K562 (cell line): ENCODE measurements around the gene POU2F1. TPM values are rescaled to one million over a fixed set of nuclear protein-coding genes. Genes with fewer than 3 reads are reported as not detected.

Experiments
- CHD1 ChIP-seq: fragments of 200-600 bp; sonication (generic); IDR thresholded peaks from one replicate; pipeline ENCODE4 v1.6.1; 2012; ENCODE audit warnings: mild to moderate bottlenecking, moderate library complexity, low read length, inconsistent platforms
- CREM ChIP-seq: IDR thresholded peaks from 2 replicates; pipeline ENCODE4 v1.6.1; 2014; ENCODE audit warnings: antibody characterized with exemption, low read depth
- E2F3 ChIP-seq: fragments of 250-450 bp; sonication (Bioruptor Pico); IDR thresholded peaks from 2 replicates; pipeline ENCODE4 v1.4.0; 2020; ENCODE audit warnings: mild to moderate bottlenecking
- POLR2AphosphoS2 ChIP-seq: IDR thresholded peaks from 2 replicates; pipeline ENCODE4 v1.6.1; 2012; ENCODE audit warnings: low read length, improper control_type of control experiment
- SNRNP70 ChIP-seq: fragments of 200-400 bp; formaldehyde crosslinking; optimal IDR thresholded peaks from 2 replicates; pipeline ENCODE3; 2017; ENCODE audit warnings: low read depth, low read length
- TEAD1 ChIP-seq, 2 experiments: fragments of 450-650 bp in 1 of 2; sonication (generic) in 1 of 2; formaldehyde crosslinking; IDR thresholded peaks; 2 replicates each; pipeline versions ENCODE4 v1.4.0 to v1.8.0; 2020 to 2022; ENCODE audit warnings: mild to moderate bottlenecking in 2 of 2, missing genetic modification reagents in 1 of 2
- ZNF239 ChIP-seq: fragments of 250-450 bp; sonication (Bioruptor Pico); IDR thresholded peaks from 2 replicates; pipeline ENCODE4 v1.4.0; 2020; ENCODE audit warnings: mild to moderate bottlenecking
- ZNF79 ChIP-seq: fragments of 250-450 bp; sonication (Bioruptor Pico); IDR thresholded peaks from 2 replicates; pipeline ENCODE4 v1.4.0; 2020; ENCODE audit warnings: low read depth, mild to moderate bottlenecking, moderate library complexity
- polyA plus RNA-seq, 8 experiments: library from polyadenylated mRNA; depleted of rRNA in 4 of 8; stranded (reverse) in 5 of 8; unstranded in 3 of 8; fragments of >200 nt; fragmentation: Nextera tagmentation in 2 of 8; fragmentation: Illumina TruSeq in 1 of 8; extraction: Ambion mirVana in 2 of 8; extraction: Trizol in 1 of 8; gene quantifications; 2 replicates each; pipeline versions ENCODE4 v1.2.1 to v1.2.3, GENCODE V29; 2011 to 2014; ENCODE audit warnings: inconsistent platforms in 1 of 8, missing spikeins in 1 of 8
- total RNA-seq, 7 experiments: library from RNA; depleted of rRNA in 6 of 7; stranded (reverse); fragments of >200 nt in 6 of 7; fragmentation: Illumina TruSeq in 2 of 7; extraction: Trizol in 2 of 7; gene quantifications; 2 replicates each; pipeline versions ENCODE4 v1.2.1 to v1.2.3, GENCODE V29; 2011 to 2021; ENCODE audit warnings: low replicate concordance in 1 of 7
- TF ChIP-seq, protein P1 (sequence below), 2 experiments: fragments of 450-650 bp; IDR thresholded peaks; 2 replicates each; pipeline ENCODE4 v1.6.1; 2016; ENCODE audit warnings: mild to moderate bottlenecking in 2 of 2, borderline replicate concordance in 1 of 2, low read depth in 1 of 2, moderate library complexity in 1 of 2

Gene POU2F1
- total and polyA plus RNA-seq, 9 of the 15 experiments (the other 6 are each of a cell fraction or from before 2014, with no cell fraction given) = 2.6 to 22.3 (median 8.8) TPM

DNA sequence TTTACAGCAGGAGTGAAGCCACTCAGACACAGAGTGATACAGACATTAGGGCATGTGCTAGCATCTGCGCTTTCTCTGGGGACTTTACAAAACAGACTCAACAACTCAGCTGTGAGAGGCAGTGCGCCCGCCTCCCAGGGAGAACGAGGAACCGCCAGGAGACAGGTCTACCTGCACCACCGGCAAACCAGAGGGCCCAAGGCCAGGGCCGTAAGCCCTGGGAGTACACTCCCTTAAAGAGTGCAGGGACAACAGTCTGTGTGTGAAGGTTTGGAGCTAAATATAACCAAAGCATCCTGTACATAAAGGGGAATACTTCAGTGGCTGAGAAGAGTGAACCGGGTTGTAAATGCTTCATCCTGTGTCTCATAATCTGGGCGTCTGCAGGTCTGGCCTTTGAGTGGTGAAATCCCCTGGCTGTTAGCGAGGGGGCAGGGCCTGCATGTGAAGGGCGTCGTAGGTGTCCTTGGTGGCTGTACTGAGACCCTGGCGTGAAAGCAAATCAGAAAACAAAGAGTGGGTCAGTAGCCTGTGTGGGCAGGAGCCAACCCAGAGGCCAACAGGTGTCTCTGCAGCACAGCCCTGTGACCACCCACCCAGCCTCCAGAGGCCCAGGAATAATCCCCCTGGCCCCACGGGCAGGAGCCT lies 210.7 kb downstream of the POU2F1 start (continued):
- TF ChIP-seq, protein P1, sequence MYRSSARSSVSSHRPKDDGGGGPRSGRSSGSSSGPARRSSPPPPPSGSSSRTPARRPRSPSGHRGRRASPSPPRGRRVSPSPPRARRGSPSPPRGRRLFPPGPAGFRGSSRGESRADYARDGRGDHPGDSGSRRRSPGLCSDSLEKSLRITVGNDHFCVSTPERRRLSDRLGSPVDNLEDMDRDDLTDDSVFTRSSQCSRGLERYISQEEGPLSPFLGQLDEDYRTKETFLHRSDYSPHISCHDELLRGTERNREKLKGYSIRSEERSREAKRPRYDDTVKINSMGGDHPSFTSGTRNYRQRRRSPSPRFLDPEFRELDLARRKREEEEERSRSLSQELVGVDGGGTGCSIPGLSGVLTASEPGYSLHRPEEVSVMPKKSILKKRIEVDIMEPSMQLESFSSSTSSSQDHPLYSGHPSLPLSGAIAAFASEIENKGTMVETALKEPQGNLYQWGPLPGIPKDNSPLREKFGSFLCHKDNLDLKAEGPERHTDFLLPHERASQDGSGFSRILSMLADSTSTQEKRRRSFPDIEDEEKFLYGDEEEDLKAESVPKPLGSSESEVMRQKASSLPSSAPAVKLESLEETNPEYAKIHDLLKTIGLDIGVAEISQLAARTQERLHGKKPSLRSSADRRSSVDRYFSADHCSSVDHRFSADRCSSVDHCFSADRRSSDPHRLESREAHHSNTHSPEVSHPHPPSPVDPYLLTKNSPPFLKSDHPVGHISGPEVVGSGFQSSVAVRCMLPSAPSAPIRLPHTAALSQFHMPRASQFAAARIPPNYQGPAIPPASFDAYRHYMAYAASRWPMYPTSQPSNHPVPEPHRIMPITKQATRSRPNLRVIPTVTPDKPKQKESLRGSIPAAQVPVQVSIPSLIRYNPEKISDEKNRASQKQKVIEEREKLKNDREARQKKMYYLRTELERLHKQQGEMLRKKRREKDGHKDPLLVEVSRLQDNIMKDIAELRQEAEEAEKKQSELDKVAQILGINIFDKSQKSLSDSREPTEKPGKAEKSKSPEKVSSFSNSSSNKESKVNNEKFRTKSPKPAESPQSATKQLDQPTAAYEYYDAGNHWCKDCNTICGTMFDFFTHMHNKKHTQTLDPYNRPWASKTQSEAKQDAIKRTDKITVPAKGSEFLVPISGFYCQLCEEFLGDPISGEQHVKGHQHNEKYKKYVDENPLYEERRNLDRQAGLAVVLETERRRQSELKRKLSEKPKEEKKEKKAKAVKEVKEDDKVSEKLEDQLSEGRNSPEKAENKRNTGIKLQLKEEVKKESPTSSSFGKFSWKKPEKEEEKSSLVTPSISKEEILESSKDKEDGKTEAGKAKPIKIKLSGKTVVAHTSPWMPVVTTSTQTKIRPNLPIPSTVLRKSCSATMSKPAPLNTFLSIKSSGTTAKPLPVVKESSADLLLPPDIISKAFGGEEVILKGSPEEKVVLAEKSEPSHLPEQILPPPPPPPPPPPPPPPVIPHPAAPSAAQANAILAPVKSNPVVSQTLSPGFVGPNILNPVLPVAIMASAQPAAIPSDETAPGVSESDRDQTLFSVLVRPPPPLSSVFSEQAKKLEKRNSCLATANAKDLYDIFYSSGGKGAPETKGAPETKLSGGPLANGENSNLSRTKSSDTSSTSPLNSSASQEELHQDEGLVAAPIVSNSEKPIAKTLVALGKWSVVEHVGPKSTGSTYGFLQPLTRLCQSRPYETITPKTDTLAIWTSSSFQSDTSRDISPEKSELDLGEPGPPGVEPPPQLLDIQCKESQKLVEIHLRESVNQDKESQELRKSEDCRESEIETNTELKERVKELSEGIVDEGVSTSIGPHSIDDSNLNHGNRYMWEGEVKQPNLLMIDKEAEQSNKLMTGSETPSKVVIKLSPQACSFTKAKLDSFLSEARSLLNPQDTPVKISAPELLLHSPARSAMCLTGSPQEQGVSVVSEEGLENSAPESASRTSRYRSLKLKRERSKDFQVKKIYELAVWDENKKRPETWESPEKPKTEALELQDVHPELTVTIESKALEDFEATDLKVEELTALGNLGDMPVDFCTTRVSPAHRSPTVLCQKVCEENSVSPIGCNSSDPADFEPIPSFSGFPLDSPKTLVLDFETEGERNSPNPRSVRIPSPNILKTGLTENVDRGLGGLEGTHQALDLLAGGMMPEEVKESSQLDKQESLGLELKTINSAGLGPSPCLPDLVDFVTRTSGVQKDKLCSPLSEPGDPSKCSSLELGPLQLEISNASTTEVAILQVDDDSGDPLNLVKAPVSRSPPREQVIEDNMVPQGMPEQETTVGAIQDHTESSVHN (IDR thresholded peaks at IDR 0.05; ENCODE audit: borderline replicate concordance in 1 of 2, low read depth in 1 of 2) = no peak
- TF ChIP-seq TEAD1 (CRISPR knock-in tag; IDR thresholded peaks at IDR 0.05) = no peak
- TF ChIP-seq POLR2AphosphoS2 = no peak
- TF ChIP-seq SNRNP70 = no peak
- TF ChIP-seq CREM = no peak
- TF ChIP-seq E2F3 = no peak
- no peak for TF ChIP-seq CHD1
- no peak for TF ChIP-seq ZNF239
- no peak for TF ChIP-seq ZNF79
- TF ChIP-seq, all 486 proteins: peak for 0
